Left forelimb (tissue), 1 donor: ENCODE results near the gene SPRED1.
A peak's percentile ranks its signal among the peaks of the same experiment; 100 is the strongest.

Source experiments
- DNase-seq: peaks from one replicate; pipeline ENCODE4 v3.0.0-alpha.2; 2018; ENCODE audit warnings: low spot score

Gene SPRED1

GRCh38 chr15:38252481-38253350 lies at the start of gene SPRED1:
TSS of gene SPRED1 (plus strand) at chr15:38252836. CDS start at chr15:38253186, 350 bp downstream.
- DNase-seq: peak; percentile 86

- DNase-seq: no peak
Measured at GRCh38 chr15:38205526-38206272, 46.9 kb upstream of the SPRED1 start.

DNA sequence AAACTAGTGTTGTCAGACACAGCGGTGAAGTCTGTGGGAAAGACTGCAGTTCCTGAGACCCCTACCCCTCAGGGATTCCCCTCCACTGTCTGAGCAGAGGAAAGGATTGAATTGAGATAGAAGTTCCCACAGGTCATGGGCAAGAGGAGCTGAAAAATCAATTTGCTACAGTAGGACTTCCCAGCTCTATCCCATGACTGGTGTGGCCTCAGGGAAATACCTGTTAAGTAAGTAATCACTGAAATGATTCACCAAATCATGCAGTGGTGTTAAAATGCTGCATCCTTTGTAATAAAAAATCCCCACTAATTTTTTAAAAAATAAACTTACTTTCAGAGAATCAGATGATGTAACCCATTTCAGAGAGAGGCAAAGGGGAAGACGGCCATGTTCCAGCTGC lies 45.0 kb upstream of the SPRED1 start:
- no peak for DNase-seq

DNA sequence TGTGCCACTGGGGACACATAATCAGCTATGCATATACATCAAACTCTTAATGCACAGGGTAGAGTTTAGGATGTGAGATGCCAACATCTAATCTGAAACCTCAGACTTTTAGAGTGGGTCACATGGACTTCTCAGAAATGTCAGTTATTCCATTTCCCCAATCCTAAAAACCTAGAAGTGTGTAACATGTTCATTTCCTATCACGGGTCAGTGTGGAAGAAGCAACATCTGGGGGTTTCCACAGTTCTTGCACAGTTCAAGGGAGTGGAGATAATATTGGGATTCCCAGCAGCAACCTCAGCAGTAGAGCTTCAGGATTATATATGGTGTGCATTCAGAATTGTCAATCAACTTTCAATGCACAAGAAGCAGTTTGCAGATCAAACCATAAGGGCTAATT lies 44.4 kb upstream of the SPRED1 start:
- DNase-seq: no peak

DNA sequence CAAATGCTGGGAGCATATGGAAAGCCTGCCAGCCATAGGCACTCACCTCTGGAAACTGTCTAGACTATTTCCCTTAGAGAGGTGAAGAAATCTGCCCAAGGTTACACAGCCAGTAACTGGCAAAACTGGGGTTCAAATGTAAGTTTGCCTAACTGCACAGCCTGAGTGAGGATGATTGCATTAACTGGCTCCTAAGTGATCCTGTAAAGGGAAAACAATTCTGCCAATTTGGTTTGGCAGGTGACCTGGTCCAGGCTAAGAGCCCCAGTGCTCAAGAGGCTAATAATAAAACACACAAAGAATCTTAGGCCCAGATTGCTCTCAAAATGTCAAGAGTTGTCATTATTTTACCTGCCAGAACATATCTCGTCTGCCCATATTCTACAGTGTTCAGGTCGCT lies 43.9 kb upstream of the SPRED1 start:
- no peak for DNase-seq

GRCh38 chr15:38211249-38211648 lies 41.4 kb upstream of the SPRED1 start:
- no peak for DNase-seq

DNA sequence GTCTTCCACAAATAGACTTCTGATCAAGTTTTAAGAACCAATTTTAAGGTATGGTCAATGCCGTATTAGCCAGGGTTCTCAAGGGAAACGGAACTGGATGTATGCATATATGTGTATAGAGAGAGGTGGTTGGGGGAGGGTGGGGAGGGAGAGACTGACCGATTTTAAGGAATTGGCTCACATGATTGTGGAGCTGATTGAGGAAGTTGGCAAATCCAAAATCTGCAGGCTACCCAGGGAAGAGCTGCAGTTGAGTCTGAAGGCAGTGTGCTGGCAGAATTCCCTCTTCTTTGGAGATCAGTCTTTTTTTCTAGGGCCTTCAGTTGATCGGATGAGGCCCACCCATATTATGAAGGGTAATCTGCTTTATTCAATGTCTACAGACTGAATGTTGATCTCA lies 40.8 kb upstream of the SPRED1 start:
- DNase-seq: no peak

GRCh38 chr15:38212729-38213351 lies 39.8 kb upstream of the SPRED1 start:
- no peak for DNase-seq

DNA sequence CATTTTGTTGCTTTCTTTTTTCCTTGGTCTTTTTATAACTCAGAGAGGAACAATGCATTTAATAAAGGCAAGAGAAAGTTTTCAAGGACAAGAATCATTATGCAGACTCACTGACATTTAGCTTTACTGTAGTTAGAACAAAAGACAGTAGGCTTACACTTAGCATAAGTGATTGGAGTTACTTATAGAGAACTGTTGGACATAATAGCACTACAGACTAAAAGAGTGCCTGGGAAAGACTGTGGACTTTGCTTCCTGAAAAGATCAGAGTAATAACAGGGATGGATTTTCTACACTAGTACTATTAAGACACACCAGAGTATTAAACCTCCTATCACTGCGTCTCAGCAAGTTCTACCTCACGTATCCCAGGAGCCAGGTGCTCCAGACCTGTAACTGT lies 39.3 kb upstream of the SPRED1 start:
- DNase-seq: no peak

GRCh38 chr15:38215707-38216106 lies 36.9 kb upstream of the SPRED1 start:
- no peak for DNase-seq

- DNase-seq: no peak
Measured at GRCh38 chr15:38216763-38217162, 35.9 kb upstream of the SPRED1 start.

DNA sequence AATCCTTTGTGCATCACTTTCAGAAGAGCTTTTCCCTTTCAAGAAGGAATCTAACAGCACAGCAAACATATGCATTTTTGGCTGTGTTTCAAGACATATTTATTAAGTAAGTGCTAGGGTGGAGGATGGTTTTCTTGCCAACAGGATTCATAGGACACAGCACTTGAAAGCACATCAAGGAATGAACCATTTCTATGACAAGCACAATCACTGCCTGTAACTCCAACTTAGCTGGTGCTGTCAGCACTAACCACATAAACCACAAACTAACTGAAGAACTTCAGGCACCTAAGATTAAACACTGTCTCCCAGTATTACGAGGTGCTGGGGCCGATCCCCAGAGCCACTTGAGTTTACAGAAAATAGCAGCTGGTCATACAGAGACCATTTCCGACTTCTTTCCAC lies 35.4 kb upstream of the SPRED1 start:
- DNase-seq: no peak

DNA sequence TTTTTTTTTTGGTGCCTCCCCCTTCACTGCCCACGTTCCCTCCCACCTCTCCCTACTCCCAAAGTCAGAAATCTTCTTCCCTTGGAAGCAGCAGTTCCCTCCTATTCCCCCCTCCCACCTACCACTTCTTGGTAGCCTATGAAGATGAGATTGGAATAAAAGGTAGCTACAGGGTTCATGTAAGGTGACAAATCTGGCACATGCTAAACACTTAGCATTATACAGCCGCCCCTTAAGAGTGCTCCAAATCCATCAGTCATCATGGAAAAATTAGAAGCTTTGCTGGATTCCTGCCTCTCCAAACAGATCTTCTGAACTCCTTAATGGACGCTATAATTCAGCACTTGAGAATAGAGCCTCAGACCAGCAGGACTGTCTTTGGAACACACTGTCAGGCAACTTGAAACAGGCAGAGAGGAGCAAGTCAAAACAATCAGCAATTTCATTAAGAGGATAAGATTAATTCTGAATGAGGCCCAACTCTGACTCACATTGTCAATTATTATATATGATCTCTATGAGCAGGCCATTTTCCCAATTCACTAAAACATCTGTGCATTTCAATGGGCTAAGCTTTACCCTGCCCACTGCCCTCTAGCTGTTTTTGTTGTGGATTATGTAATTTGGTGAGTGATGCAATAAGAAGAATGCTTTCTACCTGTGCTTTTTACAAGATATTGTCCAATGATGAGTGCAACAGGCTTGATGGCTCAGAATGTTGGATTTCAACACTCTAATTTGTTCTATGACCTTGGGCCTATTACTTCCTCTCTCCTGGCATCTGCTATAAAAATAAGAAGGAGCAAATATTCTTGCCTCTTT lies 34.6 kb upstream of the SPRED1 start:
- DNase-seq: no peak

GRCh38 chr15:38220606-38221273 lies 31.9 kb upstream of the SPRED1 start:
- DNase-seq: no peak

- no peak for DNase-seq
Measured at GRCh38 chr15:38224486-38224885, 28.1 kb upstream of the SPRED1 start.

GRCh38 chr15:38225381-38225780 lies 27.3 kb upstream of the SPRED1 start:
- DNase-seq: no peak

DNA sequence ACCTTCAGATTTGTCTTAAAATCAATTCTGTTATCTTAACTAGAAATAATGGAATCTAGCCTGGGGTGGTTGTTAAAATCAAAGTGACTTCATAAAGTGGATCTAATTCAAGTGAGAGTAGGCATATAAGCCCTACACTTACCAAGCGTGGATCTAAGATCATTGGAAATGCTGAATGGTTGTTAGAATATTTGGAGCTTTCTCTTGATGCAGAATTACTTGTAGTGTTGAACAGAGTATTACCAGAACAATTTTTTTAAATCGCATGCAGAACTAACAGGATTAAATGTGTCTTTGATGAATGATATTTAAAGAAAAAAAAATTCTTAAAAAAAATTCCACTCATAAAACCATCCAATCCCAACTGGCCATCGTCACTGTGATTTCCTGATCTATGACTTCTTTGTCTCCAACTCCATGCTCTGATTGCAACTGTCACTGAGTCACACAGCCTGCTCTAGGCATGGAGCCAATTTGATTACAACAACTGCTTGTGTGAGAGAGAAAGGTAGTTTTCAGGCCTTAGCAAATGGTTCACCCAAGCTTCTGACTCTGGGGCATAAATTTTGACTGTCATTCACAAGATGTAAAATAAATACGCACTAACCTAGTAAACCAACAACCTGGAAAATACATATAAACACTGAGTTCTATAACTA lies 25.9 kb upstream of the SPRED1 start:
- no peak for DNase-seq

DNA sequence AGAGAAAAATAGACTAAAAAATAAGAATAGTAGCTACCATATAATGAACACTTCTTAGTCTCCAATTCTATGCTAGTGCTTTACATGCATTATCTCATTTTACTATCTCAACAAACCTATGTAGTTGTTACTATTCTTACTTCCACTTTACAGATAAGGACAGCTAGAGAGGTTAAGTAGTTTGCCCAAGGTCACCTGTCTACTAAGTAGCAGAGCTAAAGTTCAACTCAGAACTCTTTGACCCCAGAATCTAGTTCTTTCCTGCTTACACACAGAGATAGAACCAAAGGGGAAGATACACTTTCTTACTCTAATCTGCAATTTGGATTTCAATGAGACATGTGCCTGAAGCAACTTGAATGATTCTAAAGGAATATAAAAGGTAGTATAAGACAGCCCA lies 24.7 kb upstream of the SPRED1 start:
- DNase-seq: no peak

GRCh38 chr15:38228618-38229017 lies 24.0 kb upstream of the SPRED1 start:
- DNase-seq: no peak

GRCh38 chr15:38229705-38230310 lies 22.8 kb upstream of the SPRED1 start:
- no peak for DNase-seq
